Lower lobe of right lung (tissue), 2 donors: ENCODE data around the gene CAMKMT. TPM values are rescaled to one million over a fixed set of nuclear protein-coding genes. Genes with fewer than 3 reads are reported as not detected.

Experiments
- ATAC-seq, 2 donors: fragments of 200-7000 bp; cut with Tn5 transposase; one replicate each; pipeline ENCODE4 v1.9.1; 2020 to 2022; ENCODE audit warnings: mild to moderate bottlenecking in 2 of 2, moderate library complexity in 2 of 2
- DNase-seq: peaks from one replicate; pipeline ENCODE4 v3.0.0-alpha.2; 2020
- H3K27ac ChIP-seq: fragments of 200-600 bp; one replicate; pipeline ENCODE4 v1.8.0; 2022
- H3K27me3 ChIP-seq: fragments of 200-600 bp; one replicate; pipeline ENCODE4 v1.8.0; 2022; ENCODE audit warnings: low read depth
- H3K36me3 ChIP-seq: fragments of 200-600 bp; one replicate; pipeline ENCODE4 v1.8.0; 2022; ENCODE audit warnings: mild to moderate bottlenecking
- H3K4me1 ChIP-seq: fragments of 200-600 bp; one replicate; pipeline ENCODE4 v1.8.0; 2022
- H3K4me3 ChIP-seq: fragments of 200-600 bp; one replicate; pipeline ENCODE4 v1.8.0; 2022; ENCODE audit warnings: mild to moderate bottlenecking
- H3K9me3 ChIP-seq: fragments of 200-600 bp; one replicate; pipeline ENCODE4 v1.8.0; 2022
- CTCF ChIP-seq: fragments of 200-600 bp; IDR thresholded peaks from one replicate; pipeline ENCODE4 v1.8.0; 2022; ENCODE audit warnings: antibody characterized with exemption, mild to moderate bottlenecking
- intact Hi-C: fragments of 100-400 bp; cut with DNase I; formaldehyde crosslinking; loops from one replicate; pipeline ENCODE4 v1.11.0; 2022
- total RNA-seq: library from RNA; stranded (reverse); fragmentation: NEBNext Ultra II Directional; extraction: Animal tissue kit (Norgen Biotek cat#: 25700); gene quantifications from one replicate; pipeline ENCODE4 v1.2.1, GENCODE V29; 2021
- donor health status: DM: no; HTN: yes; CAD: no; lungs with severe emphysema.

The CAMKMT gene
- total RNA-seq, 1 donor from 2014 or later = 10.5 TPM

- no peaks in the 10 kb centered on the region for H3K4me1 ChIP-seq
- no peak overlapping the region for H3K4me3 ChIP-seq
- no peaks in the 10 kb centered on the region for H3K9me3 ChIP-seq
- no peak overlapping the region for H3K27ac ChIP-seq
- no peaks in the 10 kb centered on the region for H3K27me3 ChIP-seq
- ATAC-seq = no peak
- intact Hi-C loops = no loop called here
- H3K36me3 ChIP-seq = no peaks in the 10 kb centered on the region
- DNase-seq = no peak
- TF ChIP-seq CTCF = no peak
Measured at GRCh38 chr2:44656460-44656859, 294.7 kb downstream of the CAMKMT start.

DNA sequence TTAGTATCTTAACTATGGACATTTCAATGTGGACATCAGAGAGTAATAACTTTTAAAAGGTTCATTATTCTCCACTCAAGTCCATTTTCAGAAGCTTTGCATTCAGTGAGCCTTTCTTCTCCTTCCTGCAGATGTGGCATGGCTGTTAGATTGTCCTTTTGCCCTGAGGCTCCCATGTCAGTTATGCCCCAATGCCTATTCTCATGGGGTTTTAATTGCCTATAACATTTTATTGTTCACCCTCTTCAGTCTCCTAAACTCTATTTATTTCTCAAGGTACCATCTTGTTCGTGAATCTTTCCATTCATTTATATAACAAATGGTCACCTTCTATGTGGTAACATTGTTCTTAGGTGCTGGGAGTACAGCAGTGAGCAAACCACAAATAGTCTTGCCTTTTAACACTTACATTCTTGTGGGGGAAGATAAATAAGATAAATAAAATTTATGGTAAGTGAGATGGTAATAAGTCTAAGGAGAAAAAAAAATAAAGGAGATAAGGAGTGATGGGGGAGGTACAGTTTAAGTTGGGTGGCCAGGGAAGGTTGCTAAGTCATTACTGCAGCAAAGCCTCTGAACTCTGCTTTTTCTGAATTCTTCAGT lies 301.8 kb downstream of the CAMKMT start:
- no peak for DNase-seq
- Histone ChIP-seq H3K4me3 (no peak overlapping the region), H3K9me3 (no peaks in the 10 kb centered on the region), H3K27me3 (no peaks in the 10 kb centered on the region), H3K4me1 (no peaks in the 10 kb centered on the region), H3K27ac (no peak overlapping the region), H3K36me3 (no peaks in the 10 kb centered on the region)
- ATAC-seq = no peak
- TF ChIP-seq CTCF = no peak
- intact Hi-C loops = no loop called here

DNA sequence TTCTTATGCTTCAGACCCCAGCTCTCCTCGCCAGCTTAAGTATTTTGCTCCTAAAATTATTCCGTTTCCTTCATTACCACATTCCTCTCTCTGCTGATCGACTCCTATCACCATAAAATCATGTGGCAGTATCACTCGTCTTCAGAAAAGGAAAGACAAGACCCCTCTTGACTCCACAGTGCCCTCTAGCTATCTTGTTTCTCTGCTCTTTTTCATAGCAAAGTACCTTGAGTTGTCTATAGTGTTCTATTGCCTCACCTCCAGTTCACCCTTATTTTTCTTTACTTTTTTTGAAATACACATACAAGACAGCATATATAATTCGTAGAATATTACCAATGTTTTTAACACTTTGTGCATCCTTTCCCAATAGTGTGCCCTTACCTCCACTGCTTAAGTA lies 306.6 kb downstream of the CAMKMT start:
- no peak for ATAC-seq
- Histone ChIP-seq H3K36me3 (no peaks in the 10 kb centered on the region), H3K9me3 (no peaks in the 10 kb centered on the region), H3K4me3 (no peak overlapping the region), H3K4me1 (no peaks in the 10 kb centered on the region), H3K27me3 (no peaks in the 10 kb centered on the region), H3K27ac (no peak overlapping the region)
- intact Hi-C loops = no loop called here
- TF ChIP-seq CTCF = no peak
- DNase-seq = no peak

- TF ChIP-seq CTCF = no peak
- Histone ChIP-seq H3K4me1 (no peaks in the 10 kb centered on the region), H3K36me3 (no peaks in the 10 kb centered on the region), H3K9me3 (no peaks in the 10 kb centered on the region), H3K4me3 (no peak overlapping the region), H3K27me3 (no peaks in the 10 kb centered on the region), H3K27ac (no peak overlapping the region)
- intact Hi-C loops = no loop called here
- ATAC-seq (no peak), DNase-seq (no peak)
Measured at GRCh38 chr2:44671276-44671675, 309.5 kb downstream of the CAMKMT start.

DNA sequence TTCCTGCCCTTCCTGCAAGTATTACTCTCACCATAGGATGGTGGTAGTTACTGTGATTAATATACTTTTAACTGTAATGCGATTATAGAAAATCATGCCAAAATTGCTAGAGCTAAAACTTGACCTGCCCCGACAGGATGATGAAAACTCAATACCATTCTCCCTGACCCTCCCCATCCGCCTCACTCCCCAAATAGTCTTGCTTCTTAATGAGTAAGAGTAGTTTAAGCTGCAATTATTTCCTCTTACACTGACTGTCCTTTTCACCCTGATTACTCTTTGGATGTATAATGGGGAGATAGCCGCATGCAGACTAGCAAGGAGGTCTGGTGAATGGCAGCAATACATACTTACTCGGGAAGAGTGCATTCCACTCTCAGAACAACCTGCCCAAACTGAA lies 310.2 kb downstream of the CAMKMT start:
- no peak for DNase-seq

More for the DNA sequence above, 310.2 kb downstream of the CAMKMT start:
- Histone ChIP-seq H3K4me1 (no peaks in the 10 kb centered on the region), H3K27ac (no peak overlapping the region), H3K4me3 (no peak overlapping the region), H3K36me3 (no peaks in the 10 kb centered on the region), H3K9me3 (no peaks in the 10 kb centered on the region), H3K27me3 (no peaks in the 10 kb centered on the region)
- TF ChIP-seq CTCF = no peak
- intact Hi-C loops = no loop called here
- no peak for ATAC-seq
